GM23338 (cell line): ENCODE measurements around the gene TTL.

ENCODE experiments used
- CREB1 ChIP-seq: fragments of 250-450 bp; sonication (Bioruptor Pico); IDR thresholded peaks from 2 replicates; pipeline ENCODE4 v1.5.0; 2020; ENCODE audit warnings: low read depth, mild to moderate bottlenecking, moderate library complexity
- TF ChIP-seq, protein P1 (sequence below), 2 experiments: fragments of 200-600 bp in 1 of 2; sonication (generic) in 1 of 2; conservative IDR thresholded peaks; 2 replicates each; pipeline versions ENCODE4 v1.5.1 to v1.6.1; 2016 to 2017; ENCODE audit warnings: antibody characterized with exemption in 2 of 2, low read depth in 2 of 2, mild to moderate bottlenecking in 2 of 2, moderate library complexity in 1 of 2

DNA sequence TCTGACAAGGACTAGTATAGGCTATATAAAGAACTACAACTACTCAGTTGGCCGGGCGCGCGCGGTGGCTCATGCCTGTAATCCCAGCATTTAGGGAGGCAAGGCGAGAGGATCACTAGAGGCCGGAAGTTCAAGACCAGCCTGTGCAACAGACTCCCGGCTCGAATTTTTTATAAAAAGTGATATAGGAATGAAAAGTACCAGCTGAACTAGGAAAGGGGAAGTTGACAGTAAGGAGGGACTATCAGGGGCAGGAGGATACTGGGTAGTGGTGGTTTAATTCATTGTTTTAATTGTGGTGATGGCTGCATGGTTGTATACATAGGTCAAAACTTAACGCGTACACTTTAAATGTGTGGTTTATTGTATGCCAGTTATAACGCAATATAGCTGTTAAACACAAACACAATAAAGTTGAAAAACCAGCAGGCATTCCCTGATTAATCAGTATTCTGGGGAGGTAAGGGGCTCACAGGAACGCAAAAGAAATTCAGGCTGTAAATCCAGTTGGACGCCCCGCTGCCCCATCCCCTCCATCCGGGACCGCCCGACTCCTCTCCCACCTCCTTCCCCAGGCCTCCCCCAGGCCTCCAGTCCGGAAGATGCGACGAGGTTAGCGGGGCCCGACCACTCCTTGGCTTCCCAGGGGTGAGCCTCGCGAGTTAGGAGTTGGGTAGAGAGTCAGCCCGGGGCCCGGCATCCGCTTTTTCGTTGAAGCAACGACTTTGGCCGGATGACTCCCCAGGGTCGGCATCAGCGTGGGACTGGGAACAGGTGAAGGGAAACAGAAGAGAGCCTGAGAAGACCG lies 59.6 kb downstream of the TTL start:
- TF ChIP-seq, protein P1, sequence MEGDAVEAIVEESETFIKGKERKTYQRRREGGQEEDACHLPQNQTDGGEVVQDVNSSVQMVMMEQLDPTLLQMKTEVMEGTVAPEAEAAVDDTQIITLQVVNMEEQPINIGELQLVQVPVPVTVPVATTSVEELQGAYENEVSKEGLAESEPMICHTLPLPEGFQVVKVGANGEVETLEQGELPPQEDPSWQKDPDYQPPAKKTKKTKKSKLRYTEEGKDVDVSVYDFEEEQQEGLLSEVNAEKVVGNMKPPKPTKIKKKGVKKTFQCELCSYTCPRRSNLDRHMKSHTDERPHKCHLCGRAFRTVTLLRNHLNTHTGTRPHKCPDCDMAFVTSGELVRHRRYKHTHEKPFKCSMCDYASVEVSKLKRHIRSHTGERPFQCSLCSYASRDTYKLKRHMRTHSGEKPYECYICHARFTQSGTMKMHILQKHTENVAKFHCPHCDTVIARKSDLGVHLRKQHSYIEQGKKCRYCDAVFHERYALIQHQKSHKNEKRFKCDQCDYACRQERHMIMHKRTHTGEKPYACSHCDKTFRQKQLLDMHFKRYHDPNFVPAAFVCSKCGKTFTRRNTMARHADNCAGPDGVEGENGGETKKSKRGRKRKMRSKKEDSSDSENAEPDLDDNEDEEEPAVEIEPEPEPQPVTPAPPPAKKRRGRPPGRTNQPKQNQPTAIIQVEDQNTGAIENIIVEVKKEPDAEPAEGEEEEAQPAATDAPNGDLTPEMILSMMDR (conservative IDR thresholded peaks at IDR 0.05; ENCODE audit: low read depth in 2 of 2): no peak
- TF ChIP-seq CREB1: no peak
